Liver (tissue), 9 donors: ENCODE data around the gene COL12A1. TPM values are rescaled to one million over a fixed set of nuclear protein-coding genes. Genes with fewer than 3 reads are reported as not detected.

ENCODE experiments used
- DNase-seq: peaks from one replicate; pipeline ENCODE4 v3.0.0-alpha.2; 2017; ENCODE audit warnings: low spot score
- H3K27ac ChIP-seq, 2 donors: one replicate each; pipeline ENCODE4 v1.7.0; 2013; ENCODE audit warnings: inconsistent platforms in 2 of 2, low read length in 2 of 2, control low read depth in 1 of 2, low read depth in 1 of 2, mild to moderate bottlenecking in 1 of 2
- H3K27me3 ChIP-seq, 4 donors: one replicate each; pipeline versions ENCODE4 v1.6.1 to v1.7.0; 2013; ENCODE audit warnings: low read length in 3 of 4, inconsistent platforms in 1 of 4, mild to moderate bottlenecking in 1 of 4, moderate library complexity in 1 of 4; ENCODE audit not compliant: control insufficient read depth in 4 of 4, insufficient read depth in 4 of 4
- H3K36me3 ChIP-seq, 4 donors: one replicate each; pipeline versions ENCODE4 v1.6.1 to v1.7.0; 2013; ENCODE audit warnings: low read length in 3 of 4, mild to moderate bottlenecking in 3 of 4, low read depth in 1 of 4, moderate library complexity in 1 of 4; ENCODE audit not compliant: control insufficient read depth in 4 of 4, insufficient read depth in 3 of 4
- H3K4me1 ChIP-seq, 4 donors: one replicate each; pipeline versions ENCODE4 v1.6.1 to v1.7.0; 2013; ENCODE audit warnings: low read length in 3 of 4, mild to moderate bottlenecking in 3 of 4, moderate library complexity in 1 of 4; ENCODE audit not compliant: control insufficient read depth in 4 of 4, insufficient read depth in 4 of 4
- H3K4me3 ChIP-seq, 3 donors: one replicate each; pipeline versions ENCODE4 v1.6.1 to v1.7.0; 2013; ENCODE audit warnings: low read length in 3 of 3, control low read depth in 1 of 3, low read depth in 1 of 3, mild to moderate bottlenecking in 1 of 3
- H3K9ac ChIP-seq, 2 donors: one replicate each; pipeline ENCODE4 v1.7.0; 2013; ENCODE audit warnings: low read length in 2 of 2, mild to moderate bottlenecking in 2 of 2, moderate library complexity in 2 of 2, control low read depth in 1 of 2, low read depth in 1 of 2
- H3K9me3 ChIP-seq, 4 donors: one replicate each; pipeline versions ENCODE4 v1.6.1 to v1.7.0; 2013; ENCODE audit warnings: low read length in 3 of 4; ENCODE audit not compliant: control insufficient read depth in 4 of 4
- EGR1 ChIP-seq, 2 donors: IDR thresholded peaks; 2 replicates each; pipeline ENCODE4 v1.6.1; 2016 to 2018; ENCODE audit warnings: antibody characterized with exemption in 2 of 2, low read depth in 2 of 2
- FOXA1 ChIP-seq: IDR thresholded peaks from 2 replicates; pipeline ENCODE4 v1.6.1; 2016; ENCODE audit warnings: antibody characterized with exemption
- FOXA2 ChIP-seq: IDR thresholded peaks from 2 replicates; pipeline ENCODE4 v1.6.1; 2016; ENCODE audit warnings: antibody characterized with exemption
- GABPA ChIP-seq, 2 donors: IDR thresholded peaks in 1 of 2; conservative IDR thresholded peaks in 1 of 2; 2 replicates each; pipeline ENCODE4 v1.6.1; 2016; ENCODE audit warnings: antibody characterized with exemption in 2 of 2, mild to moderate bottlenecking in 1 of 2, moderate library complexity in 1 of 2
- HNF4A ChIP-seq, 2 donors: conservative IDR thresholded peaks; 2 replicates each; pipeline ENCODE4 v1.6.1; 2016; ENCODE audit warnings: antibody characterized with exemption in 2 of 2, mild to moderate bottlenecking in 2 of 2
- HNF4G ChIP-seq: IDR thresholded peaks from 2 replicates; pipeline ENCODE4 v1.6.1; 2016; ENCODE audit warnings: antibody characterized with exemption
- JUND ChIP-seq, 2 donors: IDR thresholded peaks; 2 replicates each; pipeline ENCODE4 v1.6.1; 2016; ENCODE audit warnings: antibody characterized with exemption in 2 of 2
- NR2F2 ChIP-seq: IDR thresholded peaks from 2 replicates; pipeline ENCODE4 v1.6.1; 2016; ENCODE audit warnings: antibody characterized with exemption
- RAD21 ChIP-seq, 2 donors: IDR thresholded peaks; 2 replicates each; pipeline ENCODE4 v1.6.1; 2016; ENCODE audit warnings: antibody characterized with exemption in 2 of 2, mild to moderate bottlenecking in 2 of 2
- RXRA ChIP-seq, 2 donors: IDR thresholded peaks; 2 replicates each; pipeline ENCODE4 v1.6.1; 2017 to 2018; ENCODE audit warnings: antibody characterized with exemption in 2 of 2, mild to moderate bottlenecking in 1 of 2
- SP1 ChIP-seq: IDR thresholded peaks from 2 replicates; pipeline ENCODE4 v1.6.1; 2018; ENCODE audit warnings: antibody characterized with exemption, mild to moderate bottlenecking
- TAF1 ChIP-seq: conservative IDR thresholded peaks from 2 replicates; pipeline ENCODE4 v1.6.1; 2016; ENCODE audit warnings: antibody characterized with exemption, mild to moderate bottlenecking
- YY1 ChIP-seq: IDR thresholded peaks from 2 replicates; pipeline ENCODE4 v1.6.1; 2016; ENCODE audit warnings: antibody characterized with exemption, mild to moderate bottlenecking
- WGBS: extraction: QIAGEN DNeasy Blood & Tissue Kit; methylation state at CpG from one replicate; pipeline ENCODE4 v1.1.7; 2013; 5-methylcytosine and 5-hydroxymethylcytosine counted together
- polyA plus RNA-seq, 2 donors: library from polyadenylated mRNA; stranded (reverse) in 1 of 2; unstranded in 1 of 2; fragments of 200-250 nt in 1 of 2; fragments of >200 nt in 1 of 2; fragmentation: Nextera tagmentation in 1 of 2; extraction: Ambion mirVana in 1 of 2; gene quantifications; one replicate each; pipeline versions ENCODE4 v1.2.1 to v1.2.3, GENCODE V29; 2013 to 2015
- total RNA-seq, 2 donors: library from RNA; depleted of rRNA; stranded (reverse); fragments of >200 nt; gene quantifications; one replicate each; pipeline ENCODE4 v1.2.3, GENCODE V29; 2014
- TF ChIP-seq, protein P1 (sequence below): fragments of 150-350 bp; IDR thresholded peaks from 2 replicates; pipeline ENCODE4 v1.5.1; 2017; ENCODE audit warnings: improper control_type of control experiment, low read depth, low read length; ENCODE audit not compliant: missing input control
- TF ChIP-seq, protein P2 (sequence below): IDR thresholded peaks from 2 replicates; pipeline ENCODE4 v1.6.1; 2016; ENCODE audit warnings: antibody characterized with exemption
- TF ChIP-seq, protein P3 (sequence below): IDR thresholded peaks from 2 replicates; pipeline ENCODE4 v1.6.1; 2016; ENCODE audit warnings: antibody characterized with exemption, mild to moderate bottlenecking
- TF ChIP-seq, protein P4 (sequence below): IDR thresholded peaks from 2 replicates; pipeline ENCODE4 v1.6.1; 2016; ENCODE audit warnings: antibody characterized with exemption
- TF ChIP-seq, protein P5 (sequence below): IDR thresholded peaks from 2 replicates; pipeline ENCODE4 v1.6.1; 2016; ENCODE audit warnings: antibody characterized with exemption
- donor health status: healthy.
- donor health status: healthy.
- donor health status: healthy.
- donor health status: healthy.
- donor health status: healthy.

The COL12A1 gene
- total and polyA plus RNA-seq, 4 donors: 0.15 to 5.1 (median 1.8) TPM

DNA sequence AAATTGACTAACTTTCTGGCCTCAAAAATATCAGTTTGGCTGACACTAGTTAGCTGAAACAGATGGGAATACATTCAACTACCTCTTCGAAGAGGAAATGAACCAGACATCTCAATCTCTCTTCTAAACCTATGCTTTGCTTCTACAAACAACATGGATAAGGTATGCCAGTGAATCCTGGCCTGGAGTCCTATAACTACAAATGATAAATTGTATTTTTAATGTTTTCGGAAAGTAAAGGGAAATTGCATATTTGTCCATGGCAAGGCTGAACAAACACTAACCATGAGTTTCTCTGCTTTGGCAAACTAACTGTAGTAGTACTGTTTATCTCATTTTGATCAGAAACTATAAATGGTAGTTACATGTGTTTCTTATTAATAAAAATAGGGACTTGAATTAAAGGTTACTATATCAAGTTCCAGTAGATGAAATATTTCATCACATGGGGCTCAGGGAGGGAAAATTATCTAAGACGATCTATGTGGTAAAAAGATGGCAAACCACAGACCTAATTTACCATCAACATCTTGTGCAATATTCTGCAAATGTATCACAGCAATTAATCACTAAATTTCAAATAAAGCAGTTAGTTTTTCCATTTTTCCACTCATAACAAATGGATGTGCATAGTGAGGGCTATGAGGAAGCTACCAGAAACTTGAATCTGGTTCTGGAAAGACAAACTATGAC is 76.8 kb downstream of the COL12A1 start:
- TF ChIP-seq JUND (IDR thresholded peaks at IDR 0.05) (no peak), EGR1 (IDR thresholded peaks at IDR 0.05; ENCODE audit: low read depth in 2 of 2) (no peak), RAD21 (IDR thresholded peaks at IDR 0.05) (no peak), SP1 (no peak)
- TF ChIP-seq, protein P1, sequence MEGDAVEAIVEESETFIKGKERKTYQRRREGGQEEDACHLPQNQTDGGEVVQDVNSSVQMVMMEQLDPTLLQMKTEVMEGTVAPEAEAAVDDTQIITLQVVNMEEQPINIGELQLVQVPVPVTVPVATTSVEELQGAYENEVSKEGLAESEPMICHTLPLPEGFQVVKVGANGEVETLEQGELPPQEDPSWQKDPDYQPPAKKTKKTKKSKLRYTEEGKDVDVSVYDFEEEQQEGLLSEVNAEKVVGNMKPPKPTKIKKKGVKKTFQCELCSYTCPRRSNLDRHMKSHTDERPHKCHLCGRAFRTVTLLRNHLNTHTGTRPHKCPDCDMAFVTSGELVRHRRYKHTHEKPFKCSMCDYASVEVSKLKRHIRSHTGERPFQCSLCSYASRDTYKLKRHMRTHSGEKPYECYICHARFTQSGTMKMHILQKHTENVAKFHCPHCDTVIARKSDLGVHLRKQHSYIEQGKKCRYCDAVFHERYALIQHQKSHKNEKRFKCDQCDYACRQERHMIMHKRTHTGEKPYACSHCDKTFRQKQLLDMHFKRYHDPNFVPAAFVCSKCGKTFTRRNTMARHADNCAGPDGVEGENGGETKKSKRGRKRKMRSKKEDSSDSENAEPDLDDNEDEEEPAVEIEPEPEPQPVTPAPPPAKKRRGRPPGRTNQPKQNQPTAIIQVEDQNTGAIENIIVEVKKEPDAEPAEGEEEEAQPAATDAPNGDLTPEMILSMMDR: no peak
- 52% methylated on average over 3 of the region's 3 CpGs for WGBS
- Histone ChIP-seq H3K9me3 (no peaks in the 10 kb centered on the region), H3K4me1 (no peaks in the 10 kb centered on the region), H3K4me3 (no peak overlapping the region), H3K27me3 (no peaks in the 10 kb centered on the region), H3K9ac (no peak overlapping the region), H3K36me3 (no peaks in the 10 kb centered on the region), H3K27ac (no peak overlapping the region)
- DNase-seq: no peak

DNA sequence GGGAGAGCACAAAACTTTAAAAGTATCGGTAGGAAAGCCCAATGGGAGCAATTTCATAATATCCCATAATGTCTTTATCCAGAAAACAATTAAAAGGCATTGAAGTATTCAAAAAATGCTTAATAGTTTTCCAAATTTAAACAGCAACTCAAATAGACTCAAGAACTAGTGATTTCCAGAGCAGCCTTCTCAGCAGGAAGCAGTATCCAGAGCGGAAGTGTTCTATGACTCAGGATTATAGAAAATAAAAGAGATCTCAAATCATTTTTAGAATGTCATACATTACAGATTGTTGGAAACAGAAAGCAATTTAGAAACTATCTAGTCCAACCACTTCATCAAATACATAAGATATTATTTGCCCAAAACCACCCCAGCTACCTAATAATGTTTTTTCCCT is 79.3 kb downstream of the COL12A1 start:
- no peak overlapping the region for H3K4me3 ChIP-seq
- WGBS: 75% methylated on average over 2 of the region's 2 CpGs
- DNase-seq: no peak
- no peaks in the 10 kb centered on the region for H3K4me1 ChIP-seq
- H3K9ac ChIP-seq: no peak overlapping the region
- H3K27me3 ChIP-seq: no peaks in the 10 kb centered on the region
- no peaks in the 10 kb centered on the region for H3K9me3 ChIP-seq
- H3K27ac ChIP-seq: no peak overlapping the region
- TF ChIP-seq EGR1 (IDR thresholded peaks at IDR 0.05; ENCODE audit: low read depth in 2 of 2): no peak
- TF ChIP-seq, protein P2, sequence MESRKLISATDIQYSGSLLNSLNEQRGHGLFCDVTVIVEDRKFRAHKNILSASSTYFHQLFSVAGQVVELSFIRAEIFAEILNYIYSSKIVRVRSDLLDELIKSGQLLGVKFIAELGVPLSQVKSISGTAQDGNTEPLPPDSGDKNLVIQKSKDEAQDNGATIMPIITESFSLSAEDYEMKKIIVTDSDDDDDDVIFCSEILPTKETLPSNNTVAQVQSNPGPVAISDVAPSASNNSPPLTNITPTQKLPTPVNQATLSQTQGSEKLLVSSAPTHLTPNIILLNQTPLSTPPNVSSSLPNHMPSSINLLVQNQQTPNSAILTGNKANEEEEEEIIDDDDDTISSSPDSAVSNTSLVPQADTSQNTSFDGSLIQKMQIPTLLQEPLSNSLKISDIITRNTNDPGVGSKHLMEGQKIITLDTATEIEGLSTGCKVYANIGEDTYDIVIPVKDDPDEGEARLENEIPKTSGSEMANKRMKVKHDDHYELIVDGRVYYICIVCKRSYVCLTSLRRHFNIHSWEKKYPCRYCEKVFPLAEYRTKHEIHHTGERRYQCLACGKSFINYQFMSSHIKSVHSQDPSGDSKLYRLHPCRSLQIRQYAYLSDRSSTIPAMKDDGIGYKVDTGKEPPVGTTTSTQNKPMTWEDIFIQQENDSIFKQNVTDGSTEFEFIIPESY: no peak
- TF ChIP-seq, protein P1: no peak
- no peak for TF ChIP-seq SP1
- no peak for TF ChIP-seq NR2F2
- no peak for TF ChIP-seq HNF4G
- TF ChIP-seq JUND (IDR thresholded peaks at IDR 0.05): no peak
- no peak for TF ChIP-seq YY1
- no peak for TF ChIP-seq GABPA (IDR thresholded peaks at IDR 0.05 in 1 of 2, conservative IDR thresholded peaks at IDR 0.05 in 1 of 2)
- TF ChIP-seq FOXA2: no peak
- TF ChIP-seq, protein P3, sequence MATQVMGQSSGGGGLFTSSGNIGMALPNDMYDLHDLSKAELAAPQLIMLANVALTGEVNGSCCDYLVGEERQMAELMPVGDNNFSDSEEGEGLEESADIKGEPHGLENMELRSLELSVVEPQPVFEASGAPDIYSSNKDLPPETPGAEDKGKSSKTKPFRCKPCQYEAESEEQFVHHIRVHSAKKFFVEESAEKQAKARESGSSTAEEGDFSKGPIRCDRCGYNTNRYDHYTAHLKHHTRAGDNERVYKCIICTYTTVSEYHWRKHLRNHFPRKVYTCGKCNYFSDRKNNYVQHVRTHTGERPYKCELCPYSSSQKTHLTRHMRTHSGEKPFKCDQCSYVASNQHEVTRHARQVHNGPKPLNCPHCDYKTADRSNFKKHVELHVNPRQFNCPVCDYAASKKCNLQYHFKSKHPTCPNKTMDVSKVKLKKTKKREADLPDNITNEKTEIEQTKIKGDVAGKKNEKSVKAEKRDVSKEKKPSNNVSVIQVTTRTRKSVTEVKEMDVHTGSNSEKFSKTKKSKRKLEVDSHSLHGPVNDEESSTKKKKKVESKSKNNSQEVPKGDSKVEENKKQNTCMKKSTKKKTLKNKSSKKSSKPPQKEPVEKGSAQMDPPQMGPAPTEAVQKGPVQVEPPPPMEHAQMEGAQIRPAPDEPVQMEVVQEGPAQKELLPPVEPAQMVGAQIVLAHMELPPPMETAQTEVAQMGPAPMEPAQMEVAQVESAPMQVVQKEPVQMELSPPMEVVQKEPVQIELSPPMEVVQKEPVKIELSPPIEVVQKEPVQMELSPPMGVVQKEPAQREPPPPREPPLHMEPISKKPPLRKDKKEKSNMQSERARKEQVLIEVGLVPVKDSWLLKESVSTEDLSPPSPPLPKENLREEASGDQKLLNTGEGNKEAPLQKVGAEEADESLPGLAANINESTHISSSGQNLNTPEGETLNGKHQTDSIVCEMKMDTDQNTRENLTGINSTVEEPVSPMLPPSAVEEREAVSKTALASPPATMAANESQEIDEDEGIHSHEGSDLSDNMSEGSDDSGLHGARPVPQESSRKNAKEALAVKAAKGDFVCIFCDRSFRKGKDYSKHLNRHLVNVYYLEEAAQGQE: no peak
- TF ChIP-seq FOXA1: no peak
- TF ChIP-seq RXRA (IDR thresholded peaks at IDR 0.05): no peak
- no peak for TF ChIP-seq HNF4A (conservative IDR thresholded peaks at IDR 0.05)
- TF ChIP-seq, protein P4, sequence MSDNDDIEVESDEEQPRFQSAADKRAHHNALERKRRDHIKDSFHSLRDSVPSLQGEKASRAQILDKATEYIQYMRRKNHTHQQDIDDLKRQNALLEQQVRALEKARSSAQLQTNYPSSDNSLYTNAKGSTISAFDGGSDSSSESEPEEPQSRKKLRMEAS: no peak
- TF ChIP-seq TAF1: no peak
- TF ChIP-seq, protein P5, sequence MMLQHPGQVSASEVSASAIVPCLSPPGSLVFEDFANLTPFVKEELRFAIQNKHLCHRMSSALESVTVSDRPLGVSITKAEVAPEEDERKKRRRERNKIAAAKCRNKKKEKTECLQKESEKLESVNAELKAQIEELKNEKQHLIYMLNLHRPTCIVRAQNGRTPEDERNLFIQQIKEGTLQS: no peak
- TF ChIP-seq RAD21 (IDR thresholded peaks at IDR 0.05): no peak
- H3K36me3 ChIP-seq: no peaks in the 10 kb centered on the region
